CD14-positive monocyte (primary cell): ENCODE results near the gene STX12. TPM values are rescaled to one million over a fixed set of nuclear protein-coding genes. Genes with fewer than 3 reads are reported as not detected.

Experiments
- DNase-seq, 3 donors: peaks; one replicate each; pipeline ENCODE4 v3.0.0-alpha.2; 2011 to 2022
- H2AFZ ChIP-seq: 2 replicates; pipeline ENCODE4 v1.6.0; 2012; ENCODE audit warnings: mild to moderate bottlenecking, low read depth, low read length, inconsistent platforms; ENCODE audit not compliant: insufficient read depth, poor library complexity, severe bottlenecking
- H3K27ac ChIP-seq, 2 donors: 1 replicate in 1 of 2; 2 replicates in 1 of 2; pipeline ENCODE4 v1.5.1; 2012 to 2013; ENCODE audit warnings: low read length in 2 of 2, control low read depth in 1 of 2, inconsistent platforms in 1 of 2, low read depth in 1 of 2, mild to moderate bottlenecking in 1 of 2
- H3K27me3 ChIP-seq, 2 donors: one replicate each; pipeline versions ENCODE4 v1.6.0 to v1.6.1; 2011 to 2013; ENCODE audit warnings: low read length in 2 of 2; ENCODE audit not compliant: control insufficient read depth in 2 of 2, insufficient read depth in 2 of 2
- H3K36me3 ChIP-seq, 2 donors: replicated peaks in 1 of 2; 1 replicate in 1 of 2; 2 replicates in 1 of 2; pipeline versions ENCODE4 v1.5.1 to v1.6.1; 2012 to 2013; ENCODE audit warnings: low read length in 2 of 2, control low read depth in 1 of 2, inconsistent platforms in 1 of 2, mild to moderate bottlenecking in 1 of 2; ENCODE audit not compliant: insufficient read depth in 2 of 2, control insufficient read depth in 1 of 2
- H3K4me1 ChIP-seq, 2 donors: 1 replicate in 1 of 2; 2 replicates in 1 of 2; pipeline versions ENCODE4 v1.5.1 to v1.6.1; 2012 to 2013; ENCODE audit warnings: low read length in 2 of 2, control low read depth in 1 of 2, inconsistent platforms in 1 of 2, mild to moderate bottlenecking in 1 of 2, moderate library complexity in 1 of 2; ENCODE audit not compliant: insufficient read depth in 2 of 2, control insufficient read depth in 1 of 2
- H3K4me2 ChIP-seq: replicated peaks from 2 replicates; pipeline ENCODE3; 2012; ENCODE audit warnings: low read length, moderate library complexity, mild to moderate bottlenecking; ENCODE audit not compliant: poor library complexity, severe bottlenecking; ENCODE audit errors: extremely low read depth
- H3K4me3 ChIP-seq, 3 experiments: fragments of 200-600 bp in 1 of 3; sonication (generic) in 1 of 3; replicated peaks in 1 of 3; 1 replicate in 2 of 3; 2 replicates in 1 of 3; pipeline ENCODE4 v1.5.1; 2011 to 2013; ENCODE audit warnings: low read length in 3 of 3, mild to moderate bottlenecking in 3 of 3, control low read depth in 2 of 3, low read depth in 2 of 3, inconsistent platforms in 1 of 3, moderate library complexity in 1 of 3
- H3K79me2 ChIP-seq: 2 replicates; pipeline ENCODE4 v1.6.0; 2012; ENCODE audit warnings: mild to moderate bottlenecking, control low read depth, inconsistent platforms, low read length, moderate library complexity; ENCODE audit not compliant: insufficient read depth
- H3K9ac ChIP-seq: 2 replicates; pipeline ENCODE4 v1.6.0; 2017; ENCODE audit warnings: low read length, mild to moderate bottlenecking; ENCODE audit not compliant: insufficient read depth, poor library complexity, severe bottlenecking
- H3K9me3 ChIP-seq, 2 donors: replicated peaks in 1 of 2; 1 replicate in 1 of 2; 2 replicates in 1 of 2; pipeline versions ENCODE4 v1.5.1 to v1.6.1; 2012 to 2013; ENCODE audit warnings: low read length in 2 of 2, control low read depth in 1 of 2; ENCODE audit not compliant: control insufficient read depth in 1 of 2, insufficient read depth in 1 of 2
- H4K20me1 ChIP-seq: 2 replicates; pipeline ENCODE4 v1.6.0; 2012; ENCODE audit warnings: mild to moderate bottlenecking, low read length, control low read depth, moderate library complexity; ENCODE audit not compliant: insufficient read depth
- H3K27ac Mint-ChIP-seq, 7 donors: one replicate each; pipeline ENCODE4 v1.8.0; 2020; ENCODE audit warnings: mild to moderate bottlenecking in 7 of 7, mixed read lengths in 7 of 7, moderate library complexity in 6 of 7, inconsistent platforms in 2 of 7
- H3K27me3 Mint-ChIP-seq, 3 donors: one replicate each; pipeline ENCODE4 v1.8.0; 2021 to 2022; ENCODE audit warnings: low read depth in 3 of 3, mild to moderate bottlenecking in 3 of 3, mixed read lengths in 3 of 3, moderate library complexity in 3 of 3, inconsistent platforms in 1 of 3
- H3K36me3 Mint-ChIP-seq, 2 donors: one replicate each; pipeline ENCODE4 v1.8.0; 2020; ENCODE audit warnings: mixed read lengths in 2 of 2, inconsistent platforms in 1 of 2, mild to moderate bottlenecking in 1 of 2
- H3K4me1 Mint-ChIP-seq: one replicate; pipeline ENCODE4 v1.8.0; 2020; ENCODE audit warnings: mild to moderate bottlenecking, mixed read lengths
- H3K4me3 Mint-ChIP-seq, 2 donors: one replicate each; pipeline ENCODE4 v1.8.0; 2020; ENCODE audit warnings: mild to moderate bottlenecking in 2 of 2, mixed read lengths in 2 of 2, moderate library complexity in 1 of 2
- H3K9me3 Mint-ChIP-seq, 7 donors: one replicate each; pipeline ENCODE4 v1.8.0; 2020 to 2022; ENCODE audit warnings: mixed read lengths in 7 of 7, mild to moderate bottlenecking in 6 of 7, moderate library complexity in 6 of 7, inconsistent platforms in 2 of 7
- WGBS: methylation state at CpG from one replicate; pipeline ENCODE4 v1.1.5; 2013; ENCODE audit warnings: missing lambda C conversion rate; ENCODE audit not compliant: insufficient coverage; 5-methylcytosine and 5-hydroxymethylcytosine counted together
- intact Hi-C, 2 donors: fragments of 100-400 bp; cut with micrococcal nuclease; formaldehyde crosslinking; loops; one replicate each; pipeline versions ENCODE4 v1.15.0 to v1.15.1; 2023
- polyA plus RNA-seq, 3 donors: library from polyadenylated mRNA; depleted of rRNA in 1 of 3; unstranded in 2 of 3; stranded (reverse) in 1 of 3; fragments of 300-500 nt in 2 of 3; fragments of >200 nt in 1 of 3; fragmentation: Illumina TruSeq in 2 of 3; gene quantifications; 1 replicate in 2 of 3; 2 replicates in 1 of 3; pipeline ENCODE4 v1.2.3, GENCODE V29; 2012 to 2021
- TF ChIP-seq, protein P1 (sequence below): fragments of 200-600 bp; IDR thresholded peaks from one replicate; pipeline ENCODE4 v1.8.0; 2022; ENCODE audit warnings: antibody characterized with exemption, mild to moderate bottlenecking

Gene STX12
- polyA plus RNA-seq, 3 donors: 29.4 to 49.4 (median 36.2) TPM

DNA sequence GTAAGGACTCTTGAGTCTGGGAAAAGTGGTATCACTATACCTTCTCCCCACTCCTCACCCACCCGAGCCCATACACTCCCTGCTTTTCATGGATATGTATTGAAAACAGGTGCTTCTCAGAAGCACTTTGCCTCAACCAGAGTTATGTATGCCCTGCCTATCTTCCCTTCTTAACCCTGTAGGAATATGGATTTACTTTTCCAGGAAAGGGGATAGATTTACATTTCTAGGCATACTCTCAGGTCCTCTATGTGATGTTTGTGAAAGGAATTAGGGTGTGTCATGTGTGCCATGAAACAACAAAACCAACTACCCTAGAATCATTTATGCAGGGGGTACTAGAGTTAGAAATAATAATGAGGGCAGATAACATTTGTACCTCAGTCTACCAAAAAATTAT lies 11.0 kb upstream of the STX12 start:
- H3K9me3 Mint-ChIP-seq: no peaks in the 10 kb centered on the region
- intact Hi-C loops: no loop called here

DNA sequence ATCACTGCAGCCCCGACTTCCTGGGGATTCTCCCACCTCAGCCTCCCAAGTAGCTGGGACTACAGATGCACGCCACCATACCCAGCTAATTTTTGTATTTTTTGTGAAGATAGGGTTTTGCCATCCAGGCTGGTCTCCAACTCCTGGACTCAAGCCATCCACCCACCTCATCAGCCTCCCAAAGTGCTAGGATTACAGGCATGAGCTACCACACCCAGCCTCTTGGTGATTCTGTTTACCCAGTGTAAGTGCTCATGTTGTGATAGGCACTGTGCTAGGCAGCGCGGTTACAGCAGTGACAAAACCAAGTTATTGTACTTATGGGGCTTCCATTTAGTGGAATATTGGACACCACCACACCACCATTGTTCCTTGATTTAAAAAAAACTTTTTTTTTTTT lies 9.7 kb upstream of the STX12 start:
- Mint-ChIP-seq H3K9me3 (no peaks in the 10 kb centered on the region), H3K27me3 (no peaks in the 10 kb centered on the region), H3K36me3 (peaks cover 24 to 38% of the 10 kb centered on the region in 2 donors), H3K27ac (peak overlapping the region in 1 of 7 donors; percentile 79), H3K4me3 (no peak overlapping the region), H3K4me1 (no peaks in the 10 kb centered on the region)
- Histone ChIP-seq H3K9me3 (no peaks in the 10 kb centered on the region), H3K27ac (no peak overlapping the region), H4K20me1 (no peaks in the 10 kb centered on the region), H3K79me2 (no peaks in the 10 kb centered on the region), H3K4me2 (no peak overlapping the region), H3K4me3 (no peak overlapping the region), H3K27me3 (no peaks in the 10 kb centered on the region), H3K4me1 (no peaks in the 10 kb centered on the region), H2AFZ (no peak overlapping the region), H3K36me3 (peaks cover 19 to 37% of the 10 kb centered on the region in 2 donors), H3K9ac (no peak overlapping the region)
- DNase-seq: no peak
- intact Hi-C loops: no loop called here
- 90% methylated on average over 2 of the region's 4 CpGs for WGBS
- TF ChIP-seq, protein P1, sequence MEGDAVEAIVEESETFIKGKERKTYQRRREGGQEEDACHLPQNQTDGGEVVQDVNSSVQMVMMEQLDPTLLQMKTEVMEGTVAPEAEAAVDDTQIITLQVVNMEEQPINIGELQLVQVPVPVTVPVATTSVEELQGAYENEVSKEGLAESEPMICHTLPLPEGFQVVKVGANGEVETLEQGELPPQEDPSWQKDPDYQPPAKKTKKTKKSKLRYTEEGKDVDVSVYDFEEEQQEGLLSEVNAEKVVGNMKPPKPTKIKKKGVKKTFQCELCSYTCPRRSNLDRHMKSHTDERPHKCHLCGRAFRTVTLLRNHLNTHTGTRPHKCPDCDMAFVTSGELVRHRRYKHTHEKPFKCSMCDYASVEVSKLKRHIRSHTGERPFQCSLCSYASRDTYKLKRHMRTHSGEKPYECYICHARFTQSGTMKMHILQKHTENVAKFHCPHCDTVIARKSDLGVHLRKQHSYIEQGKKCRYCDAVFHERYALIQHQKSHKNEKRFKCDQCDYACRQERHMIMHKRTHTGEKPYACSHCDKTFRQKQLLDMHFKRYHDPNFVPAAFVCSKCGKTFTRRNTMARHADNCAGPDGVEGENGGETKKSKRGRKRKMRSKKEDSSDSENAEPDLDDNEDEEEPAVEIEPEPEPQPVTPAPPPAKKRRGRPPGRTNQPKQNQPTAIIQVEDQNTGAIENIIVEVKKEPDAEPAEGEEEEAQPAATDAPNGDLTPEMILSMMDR: no peak

More for the DNA sequence above, 11.0 kb upstream of the STX12 start:
- no peak overlapping the region for H3K4me3 Mint-ChIP-seq
- Histone ChIP-seq H3K9ac (no peak overlapping the region), H3K9me3 (no peaks in the 10 kb centered on the region), H3K27me3 (no peaks in the 10 kb centered on the region), H4K20me1 (no peaks in the 10 kb centered on the region), H3K36me3 (peaks cover 24 to 43% of the 10 kb centered on the region in 2 donors), H3K4me1 (no peaks in the 10 kb centered on the region), H3K4me2 (no peak overlapping the region), H3K4me3 (no peak overlapping the region), H3K27ac (no peak overlapping the region), H3K79me2 (no peaks in the 10 kb centered on the region), H2AFZ (no peak overlapping the region)
- no peak for DNase-seq
- no CpG with 5 or more reads among the region's 1 CpG for WGBS
- no peaks in the 10 kb centered on the region for H3K4me1 Mint-ChIP-seq
- H3K27ac Mint-ChIP-seq: no peak overlapping the region
- H3K27me3 Mint-ChIP-seq: no peaks in the 10 kb centered on the region
- TF ChIP-seq, protein P1: no peak
- peaks cover 29 to 47% of the 10 kb centered on the region in 2 donors for H3K36me3 Mint-ChIP-seq
